ENCODE measurements around the gene RPS10.
"Not testable (repeated sequence)": the region's sequence is repeated elsewhere in the genome, so short reads cannot be mapped to it uniquely, and the experiment has no call there.

RPS10 gene

DNA sequence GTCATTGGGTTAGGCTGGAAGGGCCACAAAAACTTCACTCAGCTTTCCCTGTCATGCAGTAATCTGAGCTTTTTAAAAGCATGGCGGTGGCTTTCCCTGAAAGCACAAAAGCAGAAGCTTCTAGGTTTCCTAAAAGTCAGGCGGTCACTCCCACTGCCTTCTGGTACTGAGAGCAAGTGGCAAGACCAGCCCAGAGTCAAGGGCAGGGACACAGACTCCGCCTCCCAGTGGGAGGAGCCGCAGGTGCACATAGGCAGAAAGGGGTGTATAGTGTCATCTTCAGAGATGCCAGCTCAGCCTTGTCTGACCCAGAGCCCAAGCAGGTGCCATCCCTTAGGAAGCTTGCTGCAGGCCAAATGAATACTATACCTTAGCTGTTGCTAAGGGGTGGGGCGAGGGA, 22.0 kb upstream of the RPS10 start:
- no peak for DNase-seq (ENCODE audit: low read depth in 2 of 2)

DNA sequence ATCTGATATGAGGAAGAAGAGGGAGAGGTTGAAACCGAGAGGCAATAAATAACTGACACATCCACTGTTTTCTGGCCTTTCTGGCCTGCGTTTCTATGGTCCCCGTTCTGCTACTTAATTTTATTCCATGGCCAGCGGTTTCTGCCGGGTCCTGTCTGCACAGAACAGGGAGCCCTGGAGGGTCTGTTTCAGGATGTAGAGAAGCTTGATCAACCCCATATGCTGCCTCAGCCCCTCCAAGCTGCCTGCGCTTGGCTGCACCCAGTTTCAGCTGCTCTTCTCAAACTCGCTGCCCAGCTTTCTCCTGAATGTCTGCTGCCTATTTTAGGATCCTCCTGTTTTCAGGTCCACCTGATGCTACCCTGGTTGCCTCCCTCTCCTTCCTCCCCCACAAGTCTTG, 21.5 kb upstream of the RPS10 start:
- no peak for DNase-seq (ENCODE audit: low read depth in 2 of 2)

DNA sequence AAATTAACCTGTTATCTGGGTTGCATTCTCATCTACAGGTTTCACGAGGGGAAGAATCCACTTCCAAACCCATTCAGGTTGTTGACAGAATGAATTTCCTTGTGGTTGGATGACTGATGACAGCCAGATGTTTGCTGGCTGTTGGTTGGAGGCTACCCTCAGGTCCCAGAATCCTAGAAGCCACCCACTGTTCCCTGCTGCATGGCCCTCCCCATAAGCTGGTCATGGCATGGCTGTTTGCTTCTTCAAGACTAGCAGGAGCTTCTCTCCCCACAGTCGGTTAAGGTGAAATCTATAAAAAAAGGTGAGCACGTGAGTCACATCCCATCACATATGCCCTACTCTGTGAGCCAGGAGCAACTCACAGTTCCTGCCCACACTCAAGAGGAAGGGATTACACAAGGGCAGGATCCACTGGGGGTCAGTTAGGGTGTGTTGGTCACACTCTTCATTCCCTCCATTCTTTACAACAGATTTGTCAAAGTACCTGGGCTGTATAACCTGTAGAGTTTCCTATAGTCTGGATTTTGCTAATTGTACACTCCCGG, 19.5 kb upstream of the RPS10 start:
- DNase-seq (ENCODE audit: low read depth in 2 of 2): no peak

DNA sequence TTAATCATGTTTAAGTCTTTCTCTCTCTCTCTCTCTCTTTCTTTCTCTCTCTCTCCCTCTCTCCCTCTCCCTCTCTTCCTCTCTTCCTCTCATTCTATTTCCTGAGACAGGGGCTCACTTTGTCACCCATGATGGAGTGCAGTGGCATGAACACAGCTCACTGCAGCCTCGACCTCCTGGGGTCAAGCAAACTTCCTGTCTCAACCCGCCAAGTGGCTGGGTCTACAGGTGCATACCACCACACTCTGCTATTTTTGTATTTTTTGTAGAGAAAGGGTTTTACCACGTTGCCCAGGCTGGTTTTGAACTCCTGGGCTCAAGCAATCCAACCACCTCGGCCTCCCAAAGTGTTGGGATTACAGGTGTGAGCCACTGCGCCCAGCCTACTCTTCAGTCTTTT, 15.7 kb upstream of the RPS10 start:
- DNase-seq (ENCODE audit: low read depth in 2 of 2): no peak

DNA sequence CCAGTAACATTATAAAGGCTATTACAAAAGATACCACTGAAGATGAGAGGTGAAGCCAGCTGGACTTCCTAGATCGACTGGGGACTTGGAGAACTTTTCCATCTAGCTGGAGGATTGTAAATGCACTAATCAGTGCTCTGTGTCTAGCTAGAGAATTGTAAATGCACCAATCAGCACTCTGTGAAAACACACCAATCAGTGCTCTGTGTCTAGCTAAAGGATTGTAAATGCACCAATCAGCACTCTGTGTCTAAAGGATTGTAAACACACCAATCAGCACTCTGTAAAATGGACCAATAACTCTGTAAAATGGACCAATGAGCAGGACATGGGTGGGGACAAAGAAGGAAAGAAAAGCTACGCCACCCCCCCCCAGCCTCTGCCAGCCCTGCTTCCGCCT, 13.6 kb upstream of the RPS10 start:
- no peak for DNase-seq (ENCODE audit: low read depth in 2 of 2)

DNA sequence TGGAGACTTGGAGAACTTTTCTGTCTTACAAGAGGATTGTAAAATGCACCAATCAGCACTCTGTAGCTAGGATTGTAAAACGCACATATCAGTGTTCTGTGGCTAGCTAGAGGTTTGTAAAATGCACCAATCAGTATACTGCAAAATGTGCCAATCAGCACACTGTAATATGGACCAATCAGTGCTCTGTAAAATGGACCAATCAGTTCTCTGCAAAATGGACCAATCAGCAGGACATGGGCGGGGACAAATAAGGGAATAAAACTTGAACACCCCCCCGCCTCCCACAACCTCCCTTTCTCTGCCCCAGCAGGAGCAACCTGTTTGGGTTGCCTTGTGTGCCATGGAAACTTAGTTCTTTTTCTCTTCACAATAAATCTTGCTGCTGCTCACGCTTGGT, 12.8 kb upstream of the RPS10 start:
- no peak for DNase-seq (ENCODE audit: low read depth in 2 of 2)

DNA sequence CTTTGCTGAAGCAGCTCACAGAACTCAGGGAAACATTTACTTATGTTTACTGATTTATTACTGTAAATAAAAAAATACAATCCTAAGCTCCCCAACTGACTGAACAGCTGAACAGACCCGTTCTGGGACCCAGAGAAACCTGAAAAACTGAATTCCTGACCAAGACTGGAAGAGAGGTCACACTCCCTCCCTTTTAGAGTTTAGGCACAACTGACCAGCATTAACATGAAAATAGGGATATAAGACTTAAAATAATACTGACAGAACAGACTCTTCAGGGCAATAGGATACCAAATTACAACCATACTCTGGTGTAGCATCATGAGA, 11.7 kb upstream of the RPS10 start:
- DNase-seq (ENCODE audit: low read depth in 2 of 2): no peak

DNA sequence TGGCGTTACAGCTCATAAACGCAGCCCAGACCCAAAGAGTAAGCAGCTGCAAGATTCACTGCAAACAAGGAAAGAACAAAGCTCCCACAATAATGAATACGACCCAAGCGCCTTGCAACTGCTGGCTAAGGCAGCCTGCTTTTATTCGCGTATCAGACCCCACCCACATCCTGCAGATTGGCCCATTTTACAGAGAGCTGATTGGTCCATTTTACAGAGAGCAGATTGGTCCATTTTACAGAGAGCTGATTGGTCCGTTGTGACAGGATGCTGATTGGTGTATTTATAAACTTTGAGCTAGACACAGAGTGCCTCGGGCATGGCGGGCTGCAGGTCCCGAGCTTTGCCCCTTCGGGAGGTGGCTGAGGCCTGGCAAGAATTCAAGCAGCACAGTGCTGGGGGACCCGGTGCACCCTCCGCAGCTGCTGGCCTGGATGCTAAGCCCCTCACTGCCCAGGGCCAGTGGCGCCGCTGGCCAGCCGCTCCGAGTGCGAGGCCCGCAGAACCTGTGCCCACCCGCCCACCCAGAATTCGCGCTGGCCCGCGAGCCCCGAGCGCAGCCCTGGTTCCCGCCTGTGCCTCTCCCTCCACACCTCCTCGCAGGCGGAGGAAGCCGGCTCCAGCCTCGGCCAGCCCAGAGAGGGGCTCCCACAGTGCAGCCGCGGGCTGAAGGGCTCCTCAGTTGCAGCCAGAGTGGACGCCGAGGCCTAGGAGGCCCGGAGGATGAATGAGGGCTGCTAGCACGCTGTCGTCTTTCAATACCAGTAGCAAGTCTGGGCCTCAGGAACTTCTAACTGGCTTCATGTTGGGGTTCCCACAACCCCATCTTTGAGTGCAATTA, 11.2 kb upstream of the RPS10 start:
- DNase-seq (ENCODE audit: low read depth in 2 of 2): no peak

DNA sequence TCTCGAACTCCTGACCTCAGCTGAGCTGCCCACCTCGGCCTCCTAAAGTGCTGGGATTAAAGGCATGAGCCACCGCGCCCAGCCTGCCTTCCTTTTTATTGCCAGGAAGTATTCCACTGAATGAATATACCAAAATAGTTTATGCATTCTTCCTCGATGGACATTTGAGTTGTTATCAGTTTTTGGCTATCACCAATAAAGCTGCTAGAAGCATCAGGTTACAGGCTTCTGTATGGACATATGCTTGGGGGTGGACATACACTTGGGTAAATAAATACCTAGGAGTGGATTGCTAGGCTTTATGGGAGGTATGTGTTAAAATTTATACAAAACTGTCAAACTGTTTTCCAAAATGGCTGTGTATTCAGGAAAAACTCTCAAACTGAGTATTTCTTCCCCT, 10.0 kb upstream of the RPS10 start:
- DNase-seq (ENCODE audit: low read depth in 2 of 2): no peak

DNA sequence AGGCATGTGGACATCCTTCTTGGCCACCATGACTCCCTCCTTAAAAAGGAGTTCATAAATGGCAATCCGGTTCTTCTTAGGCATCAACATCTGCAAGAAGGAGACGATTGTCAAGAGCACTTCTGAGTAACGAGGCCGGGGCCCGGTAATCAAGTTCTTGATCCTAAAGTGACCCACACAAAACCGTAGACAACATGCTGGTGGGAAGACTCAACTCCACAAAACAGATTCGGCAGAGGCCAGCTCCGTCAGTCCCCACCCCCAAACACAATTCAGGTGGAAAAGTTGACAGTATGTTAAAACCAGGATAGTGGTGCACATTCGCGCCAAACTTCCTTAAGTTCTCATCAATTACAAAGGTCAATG, 754 bp downstream of the RPS10 start:
- DNase-seq (ENCODE audit: low read depth in 2 of 2): peak in 1 of 2 donors; percentile 5

DNA sequence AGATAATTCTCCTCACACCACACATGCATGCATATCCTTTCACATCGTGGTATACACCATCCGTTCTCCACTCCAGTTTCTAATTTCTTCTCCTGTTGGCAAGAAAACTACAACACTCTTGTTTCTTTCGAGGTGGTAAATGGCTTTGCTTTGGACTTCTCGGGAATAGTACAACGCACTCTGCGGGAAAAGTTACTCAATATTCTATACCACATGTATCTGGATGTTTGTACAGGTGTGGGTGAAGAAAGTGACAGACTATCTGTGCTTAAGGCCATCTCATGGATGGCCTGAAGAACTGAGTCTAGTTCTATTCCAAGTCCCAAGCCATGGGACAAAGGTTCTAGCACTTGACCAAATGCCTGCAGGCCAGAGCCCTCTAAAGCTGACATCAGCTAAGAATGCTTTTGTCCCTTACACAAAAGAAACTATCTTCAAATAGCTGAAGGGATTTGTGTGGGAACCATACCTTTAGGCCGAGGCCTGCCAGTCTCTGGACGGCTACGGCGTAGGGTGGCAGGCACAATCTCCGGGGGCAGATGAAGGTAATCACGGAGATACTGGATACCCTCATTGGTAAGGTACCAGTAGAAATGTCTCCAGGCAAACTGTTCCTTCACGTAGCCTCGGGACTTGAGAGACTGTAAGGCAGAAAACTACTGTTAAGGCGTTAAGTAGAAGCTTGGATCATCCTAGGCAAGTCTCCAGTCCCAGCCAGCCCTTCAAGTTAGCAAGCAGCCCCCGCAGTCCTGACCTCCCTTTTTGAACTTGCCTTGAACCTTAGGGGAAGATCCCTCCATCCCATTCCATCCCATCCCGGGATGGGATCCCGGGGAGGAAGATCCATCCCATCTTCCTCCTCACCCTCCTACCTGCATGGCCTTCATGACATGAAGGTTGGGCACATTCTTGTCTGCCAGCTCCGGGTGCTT, 1.4 kb downstream of the RPS10 start:
- no peak for DNase-seq (ENCODE audit: low read depth in 2 of 2)

DNA sequence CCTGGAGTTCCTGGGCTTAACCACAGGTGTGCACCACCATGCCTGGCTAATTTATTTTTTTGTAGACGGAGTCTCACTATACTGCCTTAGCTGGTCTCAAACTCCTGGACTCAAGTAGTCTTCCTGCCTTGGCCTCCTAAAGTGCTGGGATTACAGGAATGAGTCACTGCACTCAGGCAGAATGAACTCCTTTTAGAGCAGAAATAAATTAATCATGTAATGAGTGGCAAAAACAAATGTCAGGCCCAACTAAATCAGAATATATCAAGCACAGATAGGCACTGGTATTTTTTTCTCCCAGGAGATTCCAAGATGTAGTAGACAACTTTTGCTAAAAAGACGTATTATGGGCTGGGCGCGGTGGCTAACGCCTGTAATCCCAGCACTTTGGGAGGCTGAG, 2.6 kb downstream of the RPS10 start:
- no peak for DNase-seq (ENCODE audit: low read depth in 2 of 2)

DNA sequence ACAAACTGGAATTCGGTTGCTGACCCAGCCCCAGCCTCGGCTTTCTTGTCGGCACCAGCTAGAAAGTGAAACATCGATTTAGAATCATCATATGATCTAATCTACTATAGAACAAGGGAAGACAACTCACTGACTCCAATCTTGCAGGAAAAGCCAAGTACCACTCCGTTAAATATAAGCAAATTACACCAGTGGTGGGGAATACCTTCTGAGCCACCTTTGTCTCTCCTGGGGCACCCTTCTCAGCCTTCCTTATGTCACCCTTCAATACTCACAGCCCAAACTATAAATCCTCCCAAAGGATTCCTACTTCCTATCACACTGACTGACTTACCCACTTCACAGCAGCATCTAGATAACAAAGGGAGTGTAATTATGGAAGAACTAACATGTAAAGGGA, 7.5 kb downstream of the RPS10 start:
- DNase-seq (ENCODE audit: low read depth in 2 of 2): no peak

DNA sequence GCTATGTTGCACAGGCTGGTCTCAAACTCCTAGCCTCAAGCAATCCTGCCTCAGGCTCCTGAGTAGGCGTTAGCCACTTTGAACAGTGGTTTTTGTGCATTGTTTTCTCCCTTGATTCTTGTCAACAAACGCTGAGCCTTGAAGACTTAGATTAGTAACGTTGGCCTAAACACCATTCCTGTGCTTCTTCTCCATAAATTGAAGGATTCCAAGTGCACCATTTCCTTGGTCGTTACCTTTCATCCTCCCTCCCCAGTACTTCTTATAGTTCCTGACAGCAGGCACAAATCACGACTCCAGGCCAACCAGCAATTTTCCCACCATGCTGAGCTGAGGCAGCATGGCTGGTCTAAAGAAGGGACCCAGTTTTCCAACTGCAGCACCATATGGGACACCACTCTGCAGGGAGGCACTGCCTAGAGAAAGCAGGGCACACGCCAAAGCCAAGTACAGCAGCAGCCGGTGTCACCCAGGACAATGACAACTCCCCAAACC, 8.9 kb downstream of the RPS10 start:
- no peak for DNase-seq (ENCODE audit: low read depth in 2 of 2)

DNA sequence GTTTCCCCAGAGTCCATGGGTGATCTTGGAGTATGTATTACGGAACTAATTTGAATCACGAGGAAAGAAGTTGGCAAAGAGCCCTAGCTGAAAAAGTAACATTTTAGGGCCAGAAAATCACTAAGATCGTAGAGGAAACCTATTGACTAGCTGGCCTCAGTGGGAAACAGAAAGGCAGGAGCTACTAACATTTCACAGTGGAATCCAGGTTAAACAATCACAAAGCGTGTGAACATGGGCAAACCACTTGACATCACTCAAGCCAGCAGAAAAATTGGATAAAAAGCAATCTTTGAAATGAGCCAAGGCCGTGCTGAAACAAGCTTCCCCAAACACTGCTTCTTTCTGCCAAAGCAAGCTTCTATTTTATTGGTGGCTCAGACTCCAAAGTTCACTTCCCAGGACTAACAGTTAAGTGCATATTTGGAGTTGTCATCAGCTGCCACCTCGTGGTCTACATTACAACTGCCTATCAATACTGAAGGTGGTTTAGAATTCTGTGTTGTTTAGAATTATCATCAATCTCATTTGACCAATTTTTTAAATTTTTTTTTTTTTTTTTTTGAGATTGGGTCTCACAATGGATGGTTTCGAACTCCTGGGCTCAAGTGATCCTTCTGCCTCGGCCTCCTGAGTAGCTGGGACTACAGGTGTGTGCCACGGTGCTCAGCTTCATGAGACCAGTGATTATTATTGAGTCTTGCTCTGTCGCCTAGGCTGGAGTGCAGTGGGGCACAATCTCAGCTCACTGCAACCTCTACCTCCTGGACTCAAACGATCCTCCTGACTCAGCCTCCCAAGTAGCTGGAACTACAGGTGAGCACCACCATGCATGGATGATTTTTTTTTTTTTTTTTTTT, 10.6 kb downstream of the RPS10 start:
- no peak for DNase-seq (ENCODE audit: low read depth in 2 of 2)

DNA sequence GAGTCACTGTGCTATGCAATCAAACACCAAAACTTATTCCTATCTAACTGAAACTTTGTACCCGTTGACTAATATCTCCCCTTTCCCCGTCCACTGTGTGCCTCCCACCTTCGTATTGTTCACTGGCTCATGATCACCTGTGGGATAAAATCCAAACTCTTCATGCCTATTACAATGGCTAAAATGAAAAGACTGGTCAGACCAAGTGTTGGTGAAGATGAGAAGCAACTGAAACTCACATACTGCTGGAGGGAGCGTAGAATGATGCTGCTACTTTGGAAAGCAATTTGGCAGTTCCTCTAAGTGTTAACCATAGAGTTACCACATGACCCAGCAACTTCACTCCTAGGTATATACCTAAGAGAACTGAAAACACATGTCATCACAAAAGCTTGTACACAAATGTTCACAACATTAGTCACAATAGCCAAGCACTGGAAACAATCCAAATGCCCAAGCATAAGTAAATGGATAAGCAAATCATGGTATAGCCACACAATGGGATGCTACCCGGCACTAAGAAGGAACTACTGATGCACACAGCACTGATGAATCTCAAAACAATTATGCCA, 13.1 kb downstream of the RPS10 start:
- DNase-seq (ENCODE audit: low read depth in 2 of 2): no peak

DNA sequence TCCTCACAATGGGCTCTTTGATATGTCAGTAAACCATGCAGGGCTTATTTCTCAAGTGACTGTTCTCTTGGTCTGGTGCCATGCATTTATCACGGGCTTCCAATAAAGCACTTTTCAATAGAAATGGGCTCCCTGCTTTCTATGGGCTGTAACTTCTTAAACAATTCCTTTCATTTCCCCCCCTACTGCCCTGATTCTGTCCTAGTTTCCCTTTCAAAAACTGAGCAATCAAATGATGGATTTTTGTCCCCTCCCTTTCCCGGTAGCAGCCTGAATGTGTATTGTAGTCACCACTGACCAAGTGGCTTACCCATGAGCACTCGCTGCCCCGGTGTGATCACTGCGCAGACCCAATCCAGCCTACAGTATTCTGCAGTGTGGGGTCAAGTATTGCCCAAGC, 13.9 kb downstream of the RPS10 start:
- DNase-seq (ENCODE audit: low read depth in 2 of 2): no peak

DNA sequence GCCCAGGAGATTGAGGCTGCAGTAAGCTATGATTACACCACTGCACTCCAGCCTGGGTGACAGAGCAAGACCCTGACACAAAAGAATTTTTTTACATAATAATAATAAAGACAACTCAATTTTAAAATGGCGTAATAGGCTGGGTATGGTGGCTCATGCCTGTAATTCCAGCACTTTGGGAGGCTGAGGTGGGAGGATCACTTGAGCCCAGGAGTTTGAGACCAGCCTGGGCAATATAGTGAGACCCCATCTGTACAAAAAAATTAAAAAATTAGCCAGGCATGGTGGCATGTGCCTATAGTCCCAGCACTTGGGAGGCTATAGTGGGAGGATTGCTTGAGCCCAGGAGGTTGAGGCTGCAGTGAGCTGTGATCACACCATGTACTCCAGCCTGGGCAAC, 18.0 kb downstream of the RPS10 start:
- not testable (repeated sequence) for DNase-seq (ENCODE audit: low read depth in 2 of 2)

DNA sequence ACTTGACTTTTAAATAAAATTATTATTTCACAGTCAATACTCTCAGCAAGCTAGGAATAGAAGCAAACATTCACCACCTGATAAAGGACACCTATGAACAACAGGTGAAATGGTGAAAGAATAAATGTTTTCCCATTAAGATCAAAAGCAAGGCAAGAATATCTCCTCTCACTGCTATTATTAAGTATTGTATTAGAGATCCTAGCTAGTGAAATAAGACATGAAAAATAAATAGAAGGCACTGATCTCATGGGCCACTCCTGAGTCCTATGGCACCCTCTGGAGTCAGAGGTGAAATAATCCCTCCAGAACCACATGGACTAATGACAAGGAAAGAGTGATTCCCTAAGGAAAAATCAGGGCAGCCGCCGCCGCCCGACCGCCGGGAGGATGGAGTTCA, 29.4 kb downstream of the RPS10 start:
- DNase-seq (ENCODE audit: low read depth in 2 of 2): no peak

DNA sequence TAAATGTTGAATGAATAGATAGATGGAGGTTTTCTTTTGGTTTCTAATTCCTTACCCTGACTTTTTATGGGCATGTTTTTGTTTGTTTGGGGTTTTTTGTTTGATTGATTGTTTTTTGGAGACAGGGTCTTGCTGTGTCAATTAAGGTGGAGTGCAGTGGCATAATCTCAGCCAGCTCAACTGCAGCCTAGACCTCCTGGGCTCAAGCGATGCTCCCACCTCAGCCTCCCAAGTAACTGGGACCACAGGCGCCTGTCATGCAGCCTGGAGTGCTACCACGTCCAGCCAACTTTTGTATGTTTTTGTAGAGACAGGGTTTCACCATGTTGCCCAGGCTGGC, 31.9 kb downstream of the RPS10 start:
- no peak for DNase-seq (ENCODE audit: low read depth in 2 of 2)

DNA sequence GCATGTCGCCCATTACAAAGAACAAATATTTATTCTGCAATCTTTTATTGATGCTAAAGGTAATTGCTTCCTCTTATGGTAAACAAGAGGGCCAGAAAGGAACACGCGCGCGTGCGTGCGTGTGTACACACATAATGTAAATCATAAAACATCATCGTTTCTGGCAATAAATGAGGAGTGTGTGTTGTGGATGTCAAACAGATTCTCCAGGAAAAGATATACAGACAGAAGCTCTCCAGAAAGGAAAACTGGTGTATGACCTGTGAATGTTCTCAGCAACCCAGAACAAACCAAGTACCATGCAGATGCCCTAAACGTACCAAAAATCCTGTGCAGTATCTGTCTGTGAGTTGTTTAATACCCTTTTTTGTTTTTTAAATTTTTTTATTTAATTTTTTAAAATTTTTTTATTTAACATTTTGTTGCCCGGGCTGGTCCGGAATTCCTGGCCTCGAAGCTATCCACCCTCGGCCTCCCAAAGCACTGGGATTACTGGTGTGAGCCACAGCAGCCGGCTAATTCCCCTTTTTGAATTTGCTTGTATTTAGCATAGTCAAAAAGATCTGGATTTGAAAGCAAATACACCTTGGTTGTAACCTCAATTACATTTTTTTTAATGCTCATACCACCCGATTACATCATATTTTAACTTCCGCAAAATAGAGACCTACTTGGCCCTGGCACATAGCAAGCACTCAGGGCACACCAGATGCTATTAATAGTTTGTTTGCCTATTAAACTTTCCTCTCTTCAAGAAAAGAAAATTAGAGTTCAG, 32.5 kb downstream of the RPS10 start:
- DNase-seq (ENCODE audit: low read depth in 2 of 2): no peak

All from stimulated activated CD8-positive, alpha-beta memory T cell treated with anti-CD3 and anti-CD28 coated beads, Interleukin-2, amount 100 ng/mL, for 48 hours (primary cell).